Measurements from ENCODE around the gene KRTAP12-2.

DNA sequence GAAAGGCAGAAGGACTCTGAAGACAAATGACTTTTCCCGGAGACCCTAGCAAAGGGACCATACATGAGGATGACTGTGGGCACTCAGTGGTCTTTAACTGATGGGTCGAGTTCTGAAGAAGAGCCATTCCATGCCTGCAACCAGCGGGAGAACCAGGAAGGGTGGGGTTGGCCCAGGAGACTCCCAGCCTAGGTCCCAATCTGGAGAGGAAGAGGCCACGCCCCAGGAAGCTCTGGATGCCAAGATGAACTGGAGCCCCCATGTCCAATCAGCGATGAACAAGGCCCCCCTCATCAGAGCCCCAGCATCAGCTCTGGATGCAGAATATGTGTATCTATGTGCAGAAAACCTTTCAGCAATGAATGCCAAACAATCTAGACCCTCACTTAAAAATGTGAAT, 26.0 kb downstream of the KRTAP12-2 start:
- TF ChIP-seq, protein P1, sequence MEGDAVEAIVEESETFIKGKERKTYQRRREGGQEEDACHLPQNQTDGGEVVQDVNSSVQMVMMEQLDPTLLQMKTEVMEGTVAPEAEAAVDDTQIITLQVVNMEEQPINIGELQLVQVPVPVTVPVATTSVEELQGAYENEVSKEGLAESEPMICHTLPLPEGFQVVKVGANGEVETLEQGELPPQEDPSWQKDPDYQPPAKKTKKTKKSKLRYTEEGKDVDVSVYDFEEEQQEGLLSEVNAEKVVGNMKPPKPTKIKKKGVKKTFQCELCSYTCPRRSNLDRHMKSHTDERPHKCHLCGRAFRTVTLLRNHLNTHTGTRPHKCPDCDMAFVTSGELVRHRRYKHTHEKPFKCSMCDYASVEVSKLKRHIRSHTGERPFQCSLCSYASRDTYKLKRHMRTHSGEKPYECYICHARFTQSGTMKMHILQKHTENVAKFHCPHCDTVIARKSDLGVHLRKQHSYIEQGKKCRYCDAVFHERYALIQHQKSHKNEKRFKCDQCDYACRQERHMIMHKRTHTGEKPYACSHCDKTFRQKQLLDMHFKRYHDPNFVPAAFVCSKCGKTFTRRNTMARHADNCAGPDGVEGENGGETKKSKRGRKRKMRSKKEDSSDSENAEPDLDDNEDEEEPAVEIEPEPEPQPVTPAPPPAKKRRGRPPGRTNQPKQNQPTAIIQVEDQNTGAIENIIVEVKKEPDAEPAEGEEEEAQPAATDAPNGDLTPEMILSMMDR (IDR thresholded peaks at IDR 0.05 in 4 of 5, conservative IDR thresholded peaks at IDR 0.05 in 1 of 5), result no peak
- no peak for TF ChIP-seq POLR2A (IDR thresholded peaks at IDR 0.05)
